Liver (tissue), 2 donors: Measurements from ENCODE around the gene PARVB.

ENCODE experiments used
- RAD21 ChIP-seq, 2 donors: IDR thresholded peaks; 2 replicates each; pipeline ENCODE4 v1.6.1; 2016; ENCODE audit warnings: antibody characterized with exemption in 2 of 2, mild to moderate bottlenecking in 2 of 2
- RXRA ChIP-seq, 2 donors: IDR thresholded peaks; 2 replicates each; pipeline ENCODE4 v1.6.1; 2017 to 2018; ENCODE audit warnings: antibody characterized with exemption in 2 of 2, mild to moderate bottlenecking in 1 of 2
- donor health status: healthy.

DNA sequence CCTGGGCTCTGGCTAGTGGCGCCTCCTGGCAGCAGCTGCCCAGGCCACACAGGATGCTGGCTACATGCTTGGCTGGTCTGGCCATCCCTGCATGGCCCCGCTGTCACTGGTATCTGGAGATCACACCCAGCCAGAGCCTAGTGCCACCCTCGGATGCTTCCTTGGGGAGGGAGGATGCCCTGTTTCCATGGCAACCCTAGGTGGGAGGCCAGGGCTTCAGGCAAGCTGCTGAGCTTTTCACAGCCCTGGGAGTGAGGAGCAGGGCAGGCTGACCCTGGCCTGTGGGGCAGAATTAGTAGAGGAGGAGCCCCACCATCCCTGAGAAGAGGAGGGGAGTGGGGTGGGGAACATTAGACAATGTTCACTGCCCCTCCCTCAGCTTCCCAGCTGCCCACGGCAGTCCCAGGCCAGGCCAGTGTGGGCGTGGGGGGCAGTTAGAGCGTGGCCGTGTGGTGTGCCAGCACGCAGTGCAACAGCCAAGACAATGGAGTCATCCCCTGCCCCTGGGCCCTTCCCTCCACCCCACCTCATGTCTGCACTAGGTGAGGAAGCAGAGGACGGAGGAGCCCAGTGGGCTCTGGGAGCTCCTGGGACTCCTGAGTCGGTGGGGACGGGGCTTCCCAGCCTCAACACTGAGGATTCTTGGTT lies 50.4 kb downstream of the PARVB start:
- no peak for TF ChIP-seq RXRA (IDR thresholded peaks at IDR 0.05)
- no peak for TF ChIP-seq RAD21 (IDR thresholded peaks at IDR 0.05)
